NCI-H526 treated with DMSO at 0.1 percent for 48 hours (cell line): ENCODE measurements around the gene RNF17.

Experiments used
- DNase-seq: peaks from one replicate; lab custom pipeline; 2025; lab: John Stamatoyannopoulos, UW

RNF17 gene

GRCh38 chr13:24858953-24859352 lies 95.0 kb downstream of the RNF17 start:
- DNase-seq: no peak

- no peak for DNase-seq
Measured at GRCh38 chr13:24860770-24861169, 96.8 kb downstream of the RNF17 start.

- DNase-seq: no peak
Measured at GRCh38 chr13:24861617-24862362, 97.8 kb downstream of the RNF17 start.

GRCh38 chr13:24863748-24864540 lies 100.0 kb downstream of the RNF17 start:
- DNase-seq: no peak

GRCh38 chr13:24864579-24864978 lies 100.6 kb downstream of the RNF17 start:
- DNase-seq: no peak

GRCh38 chr13:24865163-24865953 lies 101.4 kb downstream of the RNF17 start:
- DNase-seq: no peak

- no peak for DNase-seq
Measured at GRCh38 chr13:24866488-24866887, 102.5 kb downstream of the RNF17 start.

GRCh38 chr13:24868874-24869273 lies 104.9 kb downstream of the RNF17 start:
- no peak for DNase-seq

- no peak for DNase-seq
Measured at GRCh38 chr13:24870380-24870760, 106.4 kb downstream of the RNF17 start.

- no peak for DNase-seq
Measured at GRCh38 chr13:24875566-24875965, 111.6 kb downstream of the RNF17 start.

GRCh38 chr13:24877531-24877930 lies 113.6 kb downstream of the RNF17 start:
- DNase-seq: no peak

GRCh38 chr13:24878340-24878739 lies 114.4 kb downstream of the RNF17 start:
- DNase-seq: no peak

GRCh38 chr13:24882665-24883064 lies 118.7 kb downstream of the RNF17 start:
- no peak for DNase-seq

GRCh38 chr13:24887759-24888158 lies 123.8 kb downstream of the RNF17 start:
- DNase-seq: no peak

- DNase-seq: no peak
Measured at GRCh38 chr13:24888291-24888931, 124.4 kb downstream of the RNF17 start.

GRCh38 chr13:24890256-24890655 lies 126.3 kb downstream of the RNF17 start:
- DNase-seq: no peak

GRCh38 chr13:24891476-24892108 lies 127.6 kb downstream of the RNF17 start:
- DNase-seq: no peak

- no peak for DNase-seq
Measured at GRCh38 chr13:24892829-24893228, 128.9 kb downstream of the RNF17 start.

GRCh38 chr13:24893863-24894262 lies 129.9 kb downstream of the RNF17 start:
- DNase-seq: no peak

- no peak for DNase-seq
Measured at GRCh38 chr13:24894277-24894971, 130.5 kb downstream of the RNF17 start.

GRCh38 chr13:24894972-24895300 lies 131.0 kb downstream of the RNF17 start:
- DNase-seq: no peak
